GM12872 (cell line): ENCODE measurements around the gene ADAMTSL2.

ENCODE experiments used
- TF ChIP-seq, protein P1 (sequence below): IDR thresholded peaks from 3 replicates; pipeline ENCODE4 v1.5.1; 2011; ENCODE audit warnings: low read depth, mild to moderate bottlenecking, low read length, moderate library complexity; ENCODE audit not compliant: insufficient read depth

ADAMTSL2 gene

DNA sequence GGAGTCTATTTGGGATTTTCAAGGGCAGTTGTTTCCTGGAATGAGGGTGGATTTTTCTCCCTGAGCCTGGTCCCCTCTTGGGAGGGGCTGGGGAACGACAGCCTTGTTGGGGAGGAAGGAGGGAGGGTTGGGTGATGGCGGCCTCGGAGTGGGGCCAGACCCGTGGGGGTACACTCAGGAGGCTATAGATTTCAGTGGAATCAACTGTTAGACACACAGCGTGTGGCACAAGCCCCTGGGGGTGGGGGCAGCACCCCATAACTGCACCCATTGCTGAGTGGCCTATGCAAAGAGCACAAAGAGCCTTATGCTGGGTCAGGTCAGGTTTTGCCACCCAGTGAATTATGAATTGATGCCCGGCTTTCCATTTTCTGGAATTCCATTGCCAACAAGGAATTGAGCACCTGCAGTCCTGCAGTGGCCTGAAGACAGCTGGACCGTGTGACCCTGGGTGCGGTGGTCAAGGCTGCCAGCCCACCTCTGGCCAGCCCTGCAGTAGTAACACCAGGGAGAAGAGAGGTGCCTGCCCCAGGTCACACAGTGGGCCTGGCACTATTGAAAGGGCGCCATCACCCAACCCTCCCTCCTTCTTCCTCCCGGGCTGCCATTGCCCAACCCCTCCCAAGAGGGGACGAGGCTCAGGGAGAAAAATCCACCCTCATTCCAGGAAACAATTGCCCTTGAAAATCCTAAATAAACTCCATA, 18.1 kb upstream of the ADAMTSL2 start:
- TF ChIP-seq, protein P1, sequence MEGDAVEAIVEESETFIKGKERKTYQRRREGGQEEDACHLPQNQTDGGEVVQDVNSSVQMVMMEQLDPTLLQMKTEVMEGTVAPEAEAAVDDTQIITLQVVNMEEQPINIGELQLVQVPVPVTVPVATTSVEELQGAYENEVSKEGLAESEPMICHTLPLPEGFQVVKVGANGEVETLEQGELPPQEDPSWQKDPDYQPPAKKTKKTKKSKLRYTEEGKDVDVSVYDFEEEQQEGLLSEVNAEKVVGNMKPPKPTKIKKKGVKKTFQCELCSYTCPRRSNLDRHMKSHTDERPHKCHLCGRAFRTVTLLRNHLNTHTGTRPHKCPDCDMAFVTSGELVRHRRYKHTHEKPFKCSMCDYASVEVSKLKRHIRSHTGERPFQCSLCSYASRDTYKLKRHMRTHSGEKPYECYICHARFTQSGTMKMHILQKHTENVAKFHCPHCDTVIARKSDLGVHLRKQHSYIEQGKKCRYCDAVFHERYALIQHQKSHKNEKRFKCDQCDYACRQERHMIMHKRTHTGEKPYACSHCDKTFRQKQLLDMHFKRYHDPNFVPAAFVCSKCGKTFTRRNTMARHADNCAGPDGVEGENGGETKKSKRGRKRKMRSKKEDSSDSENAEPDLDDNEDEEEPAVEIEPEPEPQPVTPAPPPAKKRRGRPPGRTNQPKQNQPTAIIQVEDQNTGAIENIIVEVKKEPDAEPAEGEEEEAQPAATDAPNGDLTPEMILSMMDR: no peak

DNA sequence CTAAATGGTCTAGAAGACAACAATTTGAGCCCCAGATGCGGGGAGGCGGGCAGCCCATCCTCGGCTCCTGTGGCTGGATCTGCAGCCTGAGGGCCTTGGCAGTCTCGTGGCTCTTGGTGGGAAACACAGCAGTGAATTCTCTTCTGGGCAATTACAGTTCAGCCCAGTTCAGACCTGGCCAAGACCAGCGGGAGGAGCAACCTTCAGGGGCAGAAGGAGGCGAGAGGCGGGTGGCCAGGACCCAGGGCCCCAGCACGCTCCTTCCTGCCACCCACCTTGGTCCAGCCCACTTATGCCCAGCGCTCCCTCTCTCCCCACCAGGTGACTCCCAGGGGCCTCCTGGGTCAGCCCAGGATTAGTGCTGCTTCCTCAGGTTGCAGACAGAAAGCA, 17.5 kb upstream of the ADAMTSL2 start:
- TF ChIP-seq, protein P1: no peak

DNA sequence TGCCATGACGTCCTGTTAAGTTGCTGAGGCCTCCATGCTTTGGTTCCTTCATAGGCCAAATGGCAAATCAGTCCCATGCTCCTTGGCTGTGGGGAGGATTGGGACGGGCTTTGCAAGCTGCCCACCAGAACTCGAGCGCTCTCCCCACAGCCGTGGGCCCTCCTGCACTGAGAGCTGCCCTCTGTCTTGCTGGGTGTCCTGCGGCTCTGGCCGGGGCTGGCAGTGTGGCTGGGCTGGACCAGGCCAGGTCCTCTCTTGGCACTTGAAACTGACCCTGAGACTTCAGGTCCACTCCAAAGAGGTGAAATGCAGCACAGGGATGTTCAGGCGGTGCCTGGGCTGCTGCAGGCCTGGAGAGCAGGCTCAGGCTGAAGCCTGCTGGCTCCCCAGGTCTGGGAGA, 16.8 kb upstream of the ADAMTSL2 start:
- TF ChIP-seq, protein P1: no peak

DNA sequence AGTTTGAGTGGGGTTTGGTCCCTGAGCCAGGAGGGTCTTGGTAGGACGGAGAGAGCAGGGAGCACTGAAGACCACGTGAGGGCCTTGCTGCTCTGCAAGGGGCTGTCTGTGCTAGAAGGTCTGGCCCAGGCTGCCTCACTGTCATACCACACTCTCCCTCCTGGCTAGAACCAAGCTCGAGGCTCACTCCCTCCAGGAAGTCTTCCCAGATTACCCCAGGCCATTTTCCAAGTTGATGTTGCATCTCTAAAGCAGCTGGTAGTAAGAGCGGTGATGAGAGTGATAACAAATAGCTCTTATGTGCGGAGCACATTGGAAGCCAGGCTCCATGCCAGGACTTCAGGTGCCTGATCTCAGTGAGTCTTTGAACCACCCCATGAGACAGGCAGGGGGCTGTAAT, 16.3 kb upstream of the ADAMTSL2 start:
- TF ChIP-seq, protein P1: no peak

DNA sequence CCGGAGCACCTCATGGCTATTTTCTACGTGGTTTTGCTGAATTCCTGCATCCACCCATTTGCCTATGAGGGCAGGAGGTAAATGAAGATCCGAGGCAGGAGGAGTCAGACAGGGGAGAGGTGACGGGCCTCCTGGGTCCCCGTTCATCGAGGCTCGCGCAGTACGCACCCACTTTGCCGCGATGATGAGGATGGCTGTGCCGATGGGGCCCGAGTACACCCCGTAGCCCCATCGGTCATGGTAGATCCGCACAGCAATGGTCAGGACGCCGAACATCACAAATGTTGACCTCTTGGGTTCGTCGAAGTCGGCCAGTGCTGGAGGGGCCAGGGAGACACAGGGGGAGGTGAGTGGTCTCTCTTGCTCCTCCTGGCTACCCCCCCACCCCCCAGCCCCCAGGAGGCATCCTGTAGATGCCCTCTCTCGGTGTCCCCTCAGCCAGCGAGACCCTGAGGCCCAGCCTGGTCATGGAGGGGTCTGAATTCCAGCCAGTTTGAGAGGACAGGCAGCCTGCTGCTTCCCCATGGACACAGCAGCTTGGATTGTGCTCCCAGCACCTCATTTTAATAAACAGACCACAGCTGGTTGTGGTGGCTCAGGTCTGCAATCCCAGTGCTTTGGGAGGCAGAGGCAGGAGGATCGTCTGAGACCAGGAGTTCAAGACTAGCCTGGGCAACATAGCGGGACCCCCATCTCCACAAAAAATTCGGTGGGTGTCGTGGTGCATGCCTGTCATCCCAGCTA, 15.6 kb upstream of the ADAMTSL2 start:
- TF ChIP-seq, protein P1: no peak

DNA sequence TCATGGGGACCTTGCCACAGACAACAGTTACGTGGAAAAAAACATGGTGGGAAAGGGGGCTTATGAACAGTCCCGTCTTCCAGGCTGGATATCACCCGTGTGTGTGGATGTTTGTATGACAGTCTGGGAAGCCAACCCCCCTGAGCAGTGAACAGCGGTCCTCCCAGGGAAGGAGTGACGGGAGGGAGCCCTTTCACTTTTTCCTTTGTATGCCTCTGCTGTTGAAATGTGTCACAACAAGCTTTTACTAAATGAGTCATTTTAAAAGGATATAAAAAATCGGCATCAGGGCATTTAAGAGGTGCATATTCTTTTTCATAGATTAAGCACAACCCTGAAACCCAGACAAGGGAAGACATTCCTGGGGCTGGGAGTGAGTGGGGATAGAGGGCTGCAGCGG, 14.8 kb upstream of the ADAMTSL2 start:
- TF ChIP-seq, protein P1: no peak

DNA sequence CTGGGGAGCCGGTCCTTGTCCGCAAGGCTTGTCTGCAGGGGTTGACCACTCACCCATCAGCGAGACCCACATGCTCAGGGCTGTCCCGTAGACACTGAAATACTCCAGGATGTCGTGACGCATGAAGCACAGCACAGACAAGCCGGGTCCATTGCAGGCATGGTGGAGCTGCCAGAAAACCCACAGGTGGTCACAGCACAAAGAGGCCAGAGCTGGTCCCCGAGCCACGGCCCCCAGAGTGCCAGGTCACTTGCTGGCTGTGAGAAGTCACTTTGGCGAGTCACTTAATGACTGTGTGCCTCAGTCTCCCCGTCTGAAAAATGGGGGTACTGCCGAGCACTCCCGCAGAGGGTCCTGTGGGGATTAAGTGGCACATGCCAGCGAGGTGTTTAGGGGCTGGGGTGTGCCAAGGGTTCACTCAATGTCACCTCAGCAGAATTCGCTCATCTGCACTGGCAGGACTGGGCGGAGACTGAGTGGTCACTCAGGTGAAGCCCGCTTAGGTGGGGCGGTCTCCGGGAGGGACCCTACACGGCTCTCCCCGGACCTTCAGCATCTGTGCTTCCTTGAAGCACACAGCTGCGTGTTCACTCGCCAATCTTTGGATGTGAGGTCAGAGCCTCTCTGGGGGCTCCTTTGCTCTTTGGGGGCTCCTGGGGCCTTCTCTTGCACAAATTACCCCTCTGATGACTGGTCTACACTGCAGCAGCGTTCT, 14.2 kb upstream of the ADAMTSL2 start:
- TF ChIP-seq, protein P1: no peak
